Gastroesophageal sphincter (tissue), 3 donors: ENCODE measurements around the gene IFNGR2.

Experiments used
- CTCF ChIP-seq, 4 experiments: fragments of 200-600 bp in 2 of 4; fragments of 450-650 bp in 2 of 4; sonication (generic) in 1 of 4; IDR thresholded peaks; one replicate each; pipeline ENCODE4 v1.5.1; 2017 to 2019; ENCODE audit warnings: antibody characterized with exemption in 4 of 4, mild to moderate bottlenecking in 2 of 4, moderate library complexity in 2 of 4
- POLR2A ChIP-seq, 2 donors: fragments of 450-650 bp; IDR thresholded peaks; one replicate each; pipeline ENCODE4 v1.6.1; 2017; ENCODE audit warnings: antibody characterized with exemption in 2 of 2, mild to moderate bottlenecking in 2 of 2, moderate library complexity in 1 of 2
- POLR2AphosphoS5 ChIP-seq: sonication (generic); formaldehyde crosslinking; IDR thresholded peaks from one replicate; pipeline ENCODE4 v1.6.1; 2017; ENCODE audit warnings: antibody characterized with exemption

GRCh38 chr21:33364830-33365229, 38.4 kb upstream of the IFNGR2 start:
- TF ChIP-seq POLR2A (IDR thresholded peaks at IDR 0.05): no peak
- TF ChIP-seq CTCF (IDR thresholded peaks at IDR 0.05): no peak
- no peak for TF ChIP-seq POLR2AphosphoS5
